ENCODE measurements around the gene BEND2. TPM values are rescaled to one million over a fixed set of nuclear protein-coding genes. Genes with fewer than 3 reads are reported as not detected.

BEND2 gene
- total RNA-seq, 2 experiments from 2014 or later = not detected

- intact Hi-C loops (cut with micrococcal nuclease) = no loop called here
- no peak overlapping the region for H3K4me3 Mint-ChIP-seq
- no peaks in the 10 kb centered on the region for H3K4me1 Mint-ChIP-seq (ENCODE audit: low read depth)
- H3K27ac Mint-ChIP-seq = no peak overlapping the region
- CTCF ChIA-PET = no interaction called here
- POLR2A ChIA-PET = no interaction called here
- no peak for ATAC-seq
- no peak for TF ChIP-seq CTCF (IDR thresholded peaks at IDR 0.05)
- DNase-seq = no peak
- H3K36me3 Mint-ChIP-seq (ENCODE audit: low read depth) = no peaks in the 10 kb centered on the region
- H3K9me3 Mint-ChIP-seq = no peaks in the 10 kb centered on the region
- H3K27me3 Mint-ChIP-seq = no peaks in the 10 kb centered on the region
These were observed 87.1 kb downstream of the BEND2 start for GRCh38 chrX:18133605-18134004.

- no peaks in the 10 kb centered on the region for H3K27me3 Mint-ChIP-seq
- DNase-seq (no peak), ATAC-seq (no peak)
- no peaks in the 10 kb centered on the region for H3K4me1 Mint-ChIP-seq (ENCODE audit: low read depth)
- TF ChIP-seq CTCF (IDR thresholded peaks at IDR 0.05) = no peak
- H3K27ac Mint-ChIP-seq = no peak overlapping the region
- intact Hi-C loops (cut with micrococcal nuclease) = no loop called here
- no peaks in the 10 kb centered on the region for H3K9me3 Mint-ChIP-seq
- H3K36me3 Mint-ChIP-seq (ENCODE audit: low read depth) = no peaks in the 10 kb centered on the region
- ChIA-PET CTCF (interaction anchor here (1.5 kb wide), 1 partner anchor 15 kb away, joined by 3 read pairs; no protein-coding TSS in a partner anchor), POLR2A (no interaction called here)
- H3K4me3 Mint-ChIP-seq = no peak overlapping the region
These were observed 91.0 kb downstream of the BEND2 start for GRCh38 chrX:18129690-18130089.

GRCh38 chrX:18126971-18127370 lies 93.7 kb downstream of the BEND2 start:
- Mint-ChIP-seq H3K4me1 (ENCODE audit: low read depth) (no peaks in the 10 kb centered on the region), H3K9me3 (no peaks in the 10 kb centered on the region), H3K27ac (no peak overlapping the region), H3K36me3 (ENCODE audit: low read depth) (no peaks in the 10 kb centered on the region), H3K4me3 (no peak overlapping the region), H3K27me3 (no peaks in the 10 kb centered on the region)
- no peak for DNase-seq
- POLR2A ChIA-PET = no interaction called here
- intact Hi-C loops (cut with micrococcal nuclease) = no loop called here
- no peak for ATAC-seq
- CTCF ChIA-PET = no interaction called here
- no peak for TF ChIP-seq CTCF (IDR thresholded peaks at IDR 0.05)

GRCh38 chrX:18119856-18120255 lies 100.8 kb downstream of the BEND2 start:
- no peak overlapping the region for H3K27ac Mint-ChIP-seq
- H3K4me3 Mint-ChIP-seq = no peak overlapping the region
- no peaks in the 10 kb centered on the region for H3K9me3 Mint-ChIP-seq
- DNase-seq (peak; percentile 3), ATAC-seq (no peak)
- no peak for TF ChIP-seq CTCF (IDR thresholded peaks at IDR 0.05)
- POLR2A ChIA-PET = no interaction called here
- CTCF ChIA-PET = no interaction called here
- H3K36me3 Mint-ChIP-seq (ENCODE audit: low read depth) = no peaks in the 10 kb centered on the region
- no peaks in the 10 kb centered on the region for H3K4me1 Mint-ChIP-seq (ENCODE audit: low read depth)
- H3K27me3 Mint-ChIP-seq = no peaks in the 10 kb centered on the region
- intact Hi-C loops (cut with micrococcal nuclease) = no loop called here

Other genes with a start within 250 kb of the BEND2 start
- gene SCML2, start 133.8 kb upstream of the BEND2 start, total RNA-seq = 1 to 10 TPM; 2.5 to 3.1 TPM
- 1 to 10 TPM; 1.1 to 1.5 TPM for gene CDKL5, start 204.7 kb upstream of the BEND2 start, total RNA-seq

All from activated CD8-positive, alpha-beta T cell treated with anti-CD3 and anti-CD28 coated beads for 36 hours (primary cell).